Posterior vena cava (tissue), 2 donors: ENCODE data around the gene SRGN. TPM values are rescaled to one million over a fixed set of nuclear protein-coding genes. Genes with fewer than 3 reads are reported as not detected.

Experiments
- DNase-seq: peaks from one replicate; pipeline ENCODE4 v3.0.0-alpha.2; 2020; ENCODE audit warnings: low spot score
- intact Hi-C, 2 donors: fragments of 100-400 bp; cut with DNase I; formaldehyde crosslinking; loops; one replicate each; pipeline versions ENCODE4 v1.14.1 to v1.14.2; 2022 to 2023
- total RNA-seq, 2 donors: library from RNA; stranded (reverse); fragmentation: NEBNext Ultra II Directional; extraction: Animal tissue kit (Norgen Biotek cat#: 25700); gene quantifications; one replicate each; pipeline ENCODE4 v1.2.1, GENCODE V29; 2021
- donor health status: DM: yes; HTN: yes; CAD: no.
- donor health status: DM: yes; HTN: yes; CAD: no.

Gene SRGN
- total RNA-seq, 2 donors from 2014 or later = 138 to 144 TPM

GRCh38 chr10:69080226-69080625, 7.7 kb upstream of the SRGN start:
- no peak for DNase-seq
- intact Hi-C loops = no loop called here

DNA sequence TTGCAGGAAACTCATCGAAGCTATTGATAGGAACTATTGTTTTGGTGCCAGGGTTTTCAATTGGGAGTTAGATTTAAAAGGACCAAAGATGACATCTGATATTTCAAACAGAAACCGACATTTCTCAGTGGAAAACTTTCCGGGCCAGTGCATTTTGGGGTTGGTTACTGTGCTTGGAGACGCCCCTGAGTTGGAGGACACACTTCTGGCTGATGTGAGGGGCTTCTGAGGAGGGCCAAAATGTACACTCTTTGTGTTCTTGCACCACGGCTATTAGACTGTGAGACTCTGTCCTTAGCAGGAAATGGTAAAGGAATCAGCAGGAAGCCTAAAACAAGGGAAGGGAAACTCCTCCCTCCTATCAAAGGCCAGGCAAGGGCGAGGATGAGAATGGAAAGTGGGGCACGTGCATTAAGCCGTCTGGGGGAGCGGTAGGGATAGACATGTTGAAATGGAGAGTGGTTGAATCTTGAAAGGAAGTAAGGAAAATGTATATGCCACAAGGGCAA, 1.8 kb upstream of the SRGN start:
- intact Hi-C loops = no loop called here
- DNase-seq = no peak

- no peak for DNase-seq
Measured at GRCh38 chr10:69088471-69088769, 517 bp downstream of the SRGN start.

DNA sequence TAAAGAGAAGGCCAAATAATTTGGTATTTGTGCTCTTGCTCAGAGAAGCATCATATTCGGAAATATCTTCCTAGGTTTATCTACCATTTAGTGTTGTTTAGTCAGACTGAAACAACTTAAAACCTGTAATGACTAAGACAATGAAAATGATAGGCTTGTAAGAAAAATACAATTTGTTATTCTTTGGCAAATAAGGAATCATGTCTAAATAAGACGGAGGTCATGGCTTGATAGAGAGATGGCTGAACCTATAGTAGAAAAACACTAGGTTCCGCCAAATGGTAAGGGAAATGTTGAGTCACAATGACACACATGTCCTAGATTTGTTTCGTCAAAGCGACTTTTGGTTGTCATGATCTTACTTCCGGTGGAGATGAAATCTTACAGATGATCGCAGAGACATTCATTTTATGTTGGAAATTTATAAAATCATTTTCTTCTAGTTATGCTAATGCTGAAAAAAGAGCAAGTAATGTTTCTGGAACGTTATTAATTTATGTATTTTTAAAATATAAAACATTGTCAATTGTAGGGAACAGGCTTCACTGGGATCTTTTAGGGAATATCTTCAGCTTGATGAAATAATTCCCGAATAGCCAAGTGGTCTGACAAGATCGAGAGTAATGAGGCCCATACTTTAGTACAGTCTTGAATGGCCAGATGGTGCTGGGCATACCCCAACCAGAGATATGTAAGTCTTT, 1.0 kb downstream of the SRGN start:
- DNase-seq = no peak
- intact Hi-C loops = no loop called here

More at GRCh38 chr10:69088471-69088769, 517 bp downstream of the SRGN start:
- intact Hi-C loops = no loop called here

- no peak for DNase-seq
- intact Hi-C loops = loop anchor here (10.0 kb wide), 2 partner anchors 85 to 95 kb away; no protein-coding TSS in a partner anchor
Measured at GRCh38 chr10:69089638-69090599, 2.0 kb downstream of the SRGN start.

GRCh38 chr10:69090685-69091084, 2.8 kb downstream of the SRGN start:
- intact Hi-C loops = loop anchor here (10.0 kb wide), 2 partner anchors 86 to 96 kb away; no protein-coding TSS in a partner anchor
- DNase-seq = no peak

DNA sequence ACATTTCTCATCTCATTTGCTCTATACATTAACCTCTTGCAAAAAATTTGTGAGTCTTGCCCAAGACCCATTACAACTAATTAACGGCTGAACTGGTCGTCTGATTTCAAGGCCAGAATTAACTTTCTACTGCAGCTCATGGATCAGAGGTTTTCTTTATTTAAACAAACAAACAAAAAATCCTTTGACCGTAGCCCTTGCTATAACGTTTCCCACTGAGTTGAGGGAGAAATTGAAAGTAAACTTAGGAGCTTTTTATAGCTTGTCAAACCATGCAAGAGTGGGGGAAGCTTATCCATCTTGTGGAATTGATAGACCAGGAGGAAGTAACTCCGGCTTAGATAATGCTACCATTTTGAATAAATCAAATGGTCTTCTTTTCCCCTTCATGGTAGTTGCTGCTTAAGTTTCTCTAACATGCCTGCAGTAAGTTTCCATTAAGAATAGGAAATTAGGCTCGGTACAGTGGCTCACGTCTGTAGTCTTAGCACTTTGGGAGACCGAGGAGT, 3.3 kb downstream of the SRGN start:
- intact Hi-C loops = loop anchor here (10.0 kb wide), 2 partner anchors 86 to 96 kb away; no protein-coding TSS in a partner anchor
- DNase-seq = no peak

- DNase-seq = no peak
- intact Hi-C loops = loop anchor here (10.0 kb wide), 2 partner anchors 88 to 98 kb away; no protein-coding TSS in a partner anchor
Measured at GRCh38 chr10:69092959-69093850, 5.3 kb downstream of the SRGN start.

- intact Hi-C loops = loop anchor here (10.0 kb wide), 2 partner anchors 89 to 99 kb away; no protein-coding TSS in a partner anchor
- DNase-seq = no peak
Measured at GRCh38 chr10:69093933-69094332, 6.0 kb downstream of the SRGN start.

DNA sequence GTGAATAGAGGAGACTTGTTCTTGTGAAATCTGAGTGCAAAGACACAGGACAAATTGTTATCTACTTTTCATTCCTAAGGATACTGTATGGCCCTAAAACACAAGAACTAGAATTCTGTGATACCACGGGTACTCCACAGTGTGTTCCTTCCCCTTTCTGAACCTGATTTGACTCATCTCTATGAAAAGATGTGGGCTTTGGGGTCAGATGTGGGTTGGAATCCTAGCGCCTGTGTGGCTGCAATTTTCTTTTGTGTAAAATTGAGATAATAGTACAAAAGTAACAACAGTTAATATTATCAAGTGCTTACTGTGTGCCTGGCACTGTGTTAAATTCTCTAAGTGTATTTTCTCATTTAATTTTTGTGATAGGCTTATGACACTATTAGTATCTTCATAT, 8.1 kb downstream of the SRGN start:
- DNase-seq = no peak
- intact Hi-C loops = loop anchor here (10.0 kb wide), 2 partner anchors 91 to 101 kb away; no protein-coding TSS in a partner anchor

- intact Hi-C loops = loop anchor here (10.0 kb wide), 2 partner anchors 93 to 103 kb away; no protein-coding TSS in a partner anchor
- DNase-seq = no peak
Measured at GRCh38 chr10:69097729-69098128, 9.8 kb downstream of the SRGN start.

DNA sequence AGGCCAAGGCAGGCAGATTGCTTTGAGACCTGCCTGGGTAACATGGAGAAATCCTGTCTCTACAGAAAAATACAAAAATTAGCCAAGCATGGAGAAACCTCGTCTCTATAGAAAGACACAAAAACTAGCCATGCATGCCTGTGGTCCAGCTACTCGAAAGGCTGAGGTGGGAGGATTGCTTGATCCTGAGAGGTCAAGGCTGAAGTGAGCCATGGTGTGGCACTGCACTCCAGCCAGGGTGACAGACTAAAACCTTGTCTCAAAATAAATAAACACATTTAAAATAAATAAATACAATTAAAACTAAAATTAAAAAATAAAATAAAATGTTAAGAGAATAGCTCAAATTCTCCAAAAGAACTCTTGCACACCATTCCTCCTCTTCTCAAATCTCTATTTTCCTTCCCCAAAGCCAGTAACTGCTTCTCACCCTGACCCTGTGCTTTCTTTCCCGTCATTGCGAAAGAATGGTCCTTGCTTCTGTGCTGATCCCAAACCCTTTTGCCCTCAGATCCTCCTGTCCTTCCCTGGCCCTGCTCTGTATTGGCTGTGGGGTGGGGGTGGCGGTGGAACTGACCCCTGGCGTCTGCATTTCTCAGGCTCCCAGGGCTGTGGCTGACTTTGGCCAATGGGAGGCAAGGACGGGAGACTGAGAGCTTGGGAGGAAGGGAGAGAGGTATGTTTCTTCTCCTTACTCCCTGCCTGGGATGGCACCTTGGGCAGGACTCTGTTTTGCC, 12.4 kb downstream of the SRGN start:
- intact Hi-C loops = no loop called here
- no peak for DNase-seq

- intact Hi-C loops = no loop called here
- no peak for DNase-seq
Measured at GRCh38 chr10:69101451-69102095, 13.7 kb downstream of the SRGN start.

DNA sequence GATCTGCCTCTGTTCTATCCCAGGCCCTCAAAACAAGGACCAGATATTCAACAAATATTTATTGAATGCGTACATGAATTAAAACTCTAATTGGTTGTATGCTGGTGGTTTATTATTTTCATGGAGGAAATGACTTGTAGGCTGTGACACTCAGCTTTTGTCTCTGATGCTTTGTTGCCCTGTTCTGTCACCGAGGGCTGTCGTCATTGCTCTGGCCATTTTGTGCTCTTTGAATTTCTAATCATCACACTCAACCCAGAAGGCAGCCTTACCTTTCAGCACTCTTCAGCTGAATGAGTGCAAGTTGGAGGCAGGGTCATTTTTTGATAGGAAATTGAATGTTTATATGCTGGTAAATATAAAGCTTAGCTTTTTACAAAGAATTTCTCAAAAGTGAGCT, 14.5 kb downstream of the SRGN start:
- DNase-seq = no peak
- intact Hi-C loops = no loop called here

GRCh38 chr10:69103784-69104183, 15.9 kb downstream of the SRGN start:
- no peak for DNase-seq
- intact Hi-C loops = no loop called here

GRCh38 chr10:69104994-69105790, 17.3 kb downstream of the SRGN start:
- intact Hi-C loops = no loop called here
- no peak for DNase-seq

DNA sequence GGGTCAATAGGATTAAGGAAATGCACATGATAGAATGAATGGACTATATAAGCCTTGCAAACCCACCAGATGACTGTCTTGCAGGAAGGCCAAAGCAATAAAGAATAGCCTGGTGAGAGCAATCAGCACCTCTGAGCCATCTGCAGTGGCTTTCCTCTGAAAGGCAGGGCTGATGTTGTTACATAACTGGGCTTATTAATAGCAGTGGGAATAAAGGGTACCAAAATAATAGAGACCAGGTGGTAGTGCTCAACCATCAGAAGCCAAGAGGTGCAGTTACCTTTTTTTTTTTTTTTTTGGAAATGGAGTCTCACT, 19.2 kb downstream of the SRGN start:
- intact Hi-C loops = no loop called here
- DNase-seq = no peak
